MM.1S (cell line): Measurements from ENCODE around the gene KCNIP1.

Experiments used
- CTCF ChIP-seq: fragments of 300-600 bp; sonication (generic); IDR thresholded peaks from 2 replicates; pipeline ENCODE4 v1.5.1; 2016; ENCODE audit warnings: antibody characterized with exemption, low read length, mixed read lengths
- EZH2 ChIP-seq: fragments of 300-600 bp; sonication (generic); optimal IDR thresholded peaks from 2 replicates; pipeline ENCODE3; 2017; ENCODE audit warnings: low read depth, mild to moderate bottlenecking, antibody characterized with exemption, low read length, mixed read lengths

GRCh38 chr5:170639221-170639925, 135.6 kb downstream of the KCNIP1 start:
- no peak for TF ChIP-seq EZH2
- no peak for TF ChIP-seq CTCF
